Measurements from ENCODE around the gene RASSF1.
"Not testable (repeated sequence)": the region's sequence is repeated elsewhere in the genome, so short reads cannot be mapped to it uniquely, and the experiment has no call there.

Gene RASSF1

DNA sequence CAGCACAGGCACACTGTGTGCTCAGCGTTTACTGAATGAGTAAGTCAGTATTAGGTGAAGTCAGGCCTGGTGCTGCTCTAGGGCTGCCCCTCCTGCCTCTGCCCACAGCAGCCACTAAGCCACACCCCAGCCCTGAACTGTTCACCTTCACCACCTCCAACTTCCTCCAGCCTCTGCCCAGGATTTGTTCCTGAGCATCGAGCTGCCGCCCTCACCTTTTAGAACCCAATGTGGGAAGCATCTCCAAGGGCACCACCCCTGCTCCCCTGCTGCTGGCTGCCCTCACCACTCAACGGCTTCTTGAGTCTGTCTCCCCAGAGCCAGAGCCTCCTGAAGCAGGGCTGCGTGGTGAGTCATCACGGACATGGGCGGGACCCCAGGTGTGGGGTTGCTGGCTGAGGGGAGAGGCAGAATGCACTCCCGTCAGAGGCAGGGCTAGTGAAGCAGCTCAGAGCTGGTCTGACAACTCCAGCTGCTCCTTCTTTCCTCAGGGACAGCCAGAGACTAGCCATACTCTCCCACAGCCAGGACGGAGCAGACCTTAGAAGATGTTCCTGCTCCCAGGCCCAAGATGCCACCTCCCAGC, 23.9 kb downstream of the RASSF1 start:
- peaks cover 56% of the 10 kb centered on the region for H3K36me3 Mint-ChIP-seq (ENCODE audit: low read depth)
- H3K27ac Mint-ChIP-seq, result peak overlapping the region in 2 of 3 experiments; percentile 25 to 51
- H3K4me3 Mint-ChIP-seq, result peak overlapping the region in 2 of 3 experiments; percentile 24 to 28
- peaks cover 28% of the 10 kb centered on the region for H3K4me1 Mint-ChIP-seq
- TF ChIP-seq CTCF (IDR thresholded peaks at IDR 0.05; ENCODE audit: unreplicated experiment in 3 of 3), result no peak
- no peaks in the 10 kb centered on the region for H3K27me3 Mint-ChIP-seq (ENCODE audit: low read depth)
- H3K9me3 Mint-ChIP-seq, result peaks cover 7% of the 10 kb centered on the region

- Mint-ChIP-seq H3K27ac (peak overlapping the region in 1 of 3 experiments; percentile 47), H3K4me1 (peaks cover 19% of the 10 kb centered on the region), H3K27me3 (ENCODE audit: low read depth) (no peaks in the 10 kb centered on the region), H3K4me3 (no peak overlapping the region), H3K9me3 (peaks cover 8% of the 10 kb centered on the region), H3K36me3 (ENCODE audit: low read depth) (peaks cover 63% of the 10 kb centered on the region)
- TF ChIP-seq CTCF (IDR thresholded peaks at IDR 0.05; ENCODE audit: unreplicated experiment in 3 of 3), result no peak
These were observed 25.8 kb downstream of the RASSF1 start for GRCh38 chr3:50314816-50315215.

DNA sequence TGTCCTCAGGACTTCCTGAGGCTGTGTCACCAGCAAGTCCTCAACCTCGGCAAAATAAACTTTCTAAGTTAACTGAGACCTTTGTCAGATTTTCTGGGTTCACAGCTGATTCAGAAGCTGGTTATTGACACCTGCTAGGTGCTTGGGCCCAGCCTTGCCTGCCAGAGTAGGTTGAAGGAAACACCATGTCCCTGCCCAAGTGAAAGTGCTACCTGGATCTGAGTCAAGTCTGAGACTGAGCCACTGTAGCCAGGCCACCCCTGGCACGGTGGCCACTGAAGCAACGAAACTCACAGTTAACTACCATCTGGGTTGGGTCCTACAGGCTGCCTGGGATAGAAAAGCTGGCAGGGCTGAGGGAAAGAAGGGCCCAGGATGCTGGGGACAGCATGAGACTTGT, 26.3 kb downstream of the RASSF1 start:
- peaks cover 13% of the 10 kb centered on the region for H3K9me3 Mint-ChIP-seq
- no peaks in the 10 kb centered on the region for H3K27me3 Mint-ChIP-seq (ENCODE audit: low read depth)
- peaks cover 15% of the 10 kb centered on the region for H3K4me1 Mint-ChIP-seq
- TF ChIP-seq CTCF (IDR thresholded peaks at IDR 0.05; ENCODE audit: unreplicated experiment in 3 of 3), result no peak
- peaks cover 66% of the 10 kb centered on the region for H3K36me3 Mint-ChIP-seq (ENCODE audit: low read depth)
- H3K27ac Mint-ChIP-seq, result no peak overlapping the region
- H3K4me3 Mint-ChIP-seq, result no peak overlapping the region

DNA sequence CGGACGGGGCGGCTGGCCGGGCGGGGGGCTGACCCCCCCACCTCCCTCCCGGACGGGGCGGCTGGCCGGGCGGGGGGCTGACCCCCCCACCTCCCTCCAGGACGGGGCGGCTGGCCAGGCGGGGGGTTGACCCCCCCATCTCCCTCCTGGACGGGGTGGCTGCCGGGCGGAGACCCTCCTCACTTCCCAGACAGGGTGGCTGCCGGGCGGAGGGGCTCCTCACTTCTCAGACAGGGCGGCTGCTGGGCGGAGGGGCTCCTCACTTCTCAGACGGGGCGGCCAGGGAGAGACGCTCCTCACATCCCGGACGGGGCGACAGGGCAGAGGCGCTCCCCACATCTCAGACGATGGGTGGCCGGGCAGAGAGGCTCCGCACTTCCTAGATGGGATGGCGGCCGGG, 28.6 kb downstream of the RASSF1 start:
- H3K27me3 Mint-ChIP-seq (ENCODE audit: low read depth); H3K27ac Mint-ChIP-seq; H3K4me3 Mint-ChIP-seq; H3K4me1 Mint-ChIP-seq: not testable (repeated sequence)
- Mint-ChIP-seq H3K9me3 (peaks cover 18% of the 10 kb centered on the region), H3K36me3 (ENCODE audit: low read depth) (peaks cover 60% of the 10 kb centered on the region)

- no peak for TF ChIP-seq CTCF (IDR thresholded peaks at IDR 0.05; ENCODE audit: unreplicated experiment in 3 of 3)
- Mint-ChIP-seq H3K27me3 (ENCODE audit: low read depth) (no peaks in the 10 kb centered on the region), H3K4me1 (peaks cover 9% of the 10 kb centered on the region), H3K36me3 (ENCODE audit: low read depth) (peaks cover 22% of the 10 kb centered on the region), H3K27ac (peak overlapping the region in 1 of 3 experiments; percentile 20), H3K9me3 (peaks cover 8% of the 10 kb centered on the region), H3K4me3 (no peak overlapping the region)
These were observed 36.0 kb downstream of the RASSF1 start for GRCh38 chr3:50304601-50305000.

DNA sequence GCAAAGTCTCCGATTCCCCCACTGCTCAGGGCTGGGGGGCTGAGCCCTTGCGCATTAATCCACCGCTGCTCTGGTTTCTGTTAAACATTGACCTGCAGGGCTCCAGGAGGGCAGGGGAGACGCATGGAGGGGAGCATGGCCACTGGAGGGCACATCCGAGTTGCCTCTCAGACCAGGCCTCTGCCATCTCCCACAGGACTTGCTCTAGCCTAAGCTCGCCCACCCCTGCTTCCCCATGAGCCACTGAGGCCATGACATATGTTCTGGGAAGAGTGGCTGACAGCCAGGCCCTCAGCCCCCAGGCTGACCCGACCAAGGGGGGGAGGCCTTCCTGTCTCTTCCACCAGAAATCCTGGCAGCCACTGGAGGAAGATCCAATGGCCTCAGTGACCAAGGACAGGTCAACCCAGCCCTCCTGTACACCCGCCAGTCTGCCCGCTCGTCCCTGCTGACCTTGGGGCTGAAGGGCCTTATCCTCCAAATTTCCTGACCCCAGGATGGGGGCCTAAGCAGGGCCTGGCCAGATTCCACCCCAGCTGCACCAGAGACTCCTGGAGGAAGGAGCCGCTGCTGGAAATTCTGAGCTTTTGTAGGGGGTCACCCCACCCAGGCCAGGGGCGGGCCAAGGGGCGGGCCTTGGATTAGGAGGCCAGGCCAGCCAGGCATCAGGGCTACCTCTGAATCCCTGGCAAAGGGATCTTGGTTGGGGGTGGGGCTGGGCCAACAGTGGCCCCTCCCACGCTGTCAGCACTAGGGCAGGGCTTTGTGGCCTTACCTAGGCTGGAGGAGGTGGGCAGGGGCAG, 37.4 kb downstream of the RASSF1 start, which contains the start of gene HYAL1:
Gene HYAL1, minus strand, starts transcription at position 562 of the 803 bp plus-strand sequence. CDS start 618 bp downstream, outside the sequence.
- Mint-ChIP-seq H3K9me3 (no peaks in the 10 kb centered on the region), H3K4me1 (peaks cover 16% of the 10 kb centered on the region), H3K27ac (peak within 1 kb of the TSS in 2 of 3 experiments; percentile 46 to 86), H3K4me3 (no peak within 1 kb of the TSS), H3K36me3 (ENCODE audit: low read depth) (peaks cover 12% of the 10 kb centered on the region), H3K27me3 (ENCODE audit: low read depth) (no peaks in the 10 kb centered on the region)
- peak in 1 of 3 experiments; percentile 18 for TF ChIP-seq CTCF (IDR thresholded peaks at IDR 0.05; ENCODE audit: unreplicated experiment in 3 of 3)
